Fibroblast of lung (primary cell): ENCODE data around the gene PGLYRP1.

Experiments used
- EZH2 ChIP-seq: IDR thresholded peaks from 2 replicates; pipeline ENCODE4 v1.5.1; 2012; ENCODE audit warnings: low read length, control low read depth, mild to moderate bottlenecking; ENCODE audit errors: missing control alignments
- TF ChIP-seq, protein P1 (sequence below), 2 donors: IDR thresholded peaks in 1 of 2; conservative IDR thresholded peaks in 1 of 2; 1 replicate in 1 of 2; 2 replicates in 1 of 2; pipeline ENCODE4 v1.5.1; 2011 to 2012; ENCODE audit warnings: low read length in 2 of 2, control low read depth in 1 of 2, inconsistent platforms in 1 of 2, low read depth in 1 of 2, mild to moderate bottlenecking in 1 of 2

DNA sequence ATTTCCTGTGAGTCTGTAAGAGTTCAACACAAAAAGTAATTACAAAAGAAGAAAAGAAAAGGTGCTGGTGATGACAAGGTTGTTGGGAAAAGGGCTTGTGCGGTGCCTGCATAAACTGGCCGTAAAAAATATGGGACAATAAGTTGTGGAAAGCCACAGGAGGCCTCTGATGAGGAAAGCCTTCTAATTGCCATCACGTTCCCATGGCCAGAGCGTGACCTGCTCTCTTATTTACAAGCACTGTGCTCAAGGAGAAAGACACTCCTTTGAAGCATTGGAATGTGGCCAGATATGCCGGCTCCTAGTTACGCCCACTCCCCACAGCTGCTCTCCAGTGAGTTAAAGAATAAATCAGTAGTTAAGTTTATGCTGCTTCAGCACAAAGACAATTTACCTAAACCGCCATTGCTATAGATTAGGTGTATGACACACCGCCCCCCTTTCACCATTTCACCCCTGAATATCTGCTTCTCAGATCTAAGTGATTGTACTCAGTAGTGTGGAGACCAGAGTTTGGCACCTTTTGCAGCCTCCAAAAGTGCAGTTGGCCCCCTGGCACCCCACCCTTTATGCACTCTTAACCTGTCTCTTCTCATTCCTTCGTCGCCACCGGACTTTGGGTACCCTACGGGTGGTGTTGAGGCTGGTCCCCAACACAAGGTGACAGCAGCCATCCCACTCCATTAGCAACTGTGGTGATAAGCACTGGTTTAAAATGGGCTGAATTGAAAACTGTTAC lies 8.1 kb upstream of the PGLYRP1 start:
- TF ChIP-seq, protein P1, sequence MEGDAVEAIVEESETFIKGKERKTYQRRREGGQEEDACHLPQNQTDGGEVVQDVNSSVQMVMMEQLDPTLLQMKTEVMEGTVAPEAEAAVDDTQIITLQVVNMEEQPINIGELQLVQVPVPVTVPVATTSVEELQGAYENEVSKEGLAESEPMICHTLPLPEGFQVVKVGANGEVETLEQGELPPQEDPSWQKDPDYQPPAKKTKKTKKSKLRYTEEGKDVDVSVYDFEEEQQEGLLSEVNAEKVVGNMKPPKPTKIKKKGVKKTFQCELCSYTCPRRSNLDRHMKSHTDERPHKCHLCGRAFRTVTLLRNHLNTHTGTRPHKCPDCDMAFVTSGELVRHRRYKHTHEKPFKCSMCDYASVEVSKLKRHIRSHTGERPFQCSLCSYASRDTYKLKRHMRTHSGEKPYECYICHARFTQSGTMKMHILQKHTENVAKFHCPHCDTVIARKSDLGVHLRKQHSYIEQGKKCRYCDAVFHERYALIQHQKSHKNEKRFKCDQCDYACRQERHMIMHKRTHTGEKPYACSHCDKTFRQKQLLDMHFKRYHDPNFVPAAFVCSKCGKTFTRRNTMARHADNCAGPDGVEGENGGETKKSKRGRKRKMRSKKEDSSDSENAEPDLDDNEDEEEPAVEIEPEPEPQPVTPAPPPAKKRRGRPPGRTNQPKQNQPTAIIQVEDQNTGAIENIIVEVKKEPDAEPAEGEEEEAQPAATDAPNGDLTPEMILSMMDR (conservative IDR thresholded peaks at IDR 0.05 in 1 of 2, IDR thresholded peaks at IDR 0.05 in 1 of 2; ENCODE audit: low read depth in 1 of 2, low read length in 2 of 2), result no peak
- no peak for TF ChIP-seq EZH2
